ENCODE results near the gene SSBP3.

SSBP3 gene

DNA sequence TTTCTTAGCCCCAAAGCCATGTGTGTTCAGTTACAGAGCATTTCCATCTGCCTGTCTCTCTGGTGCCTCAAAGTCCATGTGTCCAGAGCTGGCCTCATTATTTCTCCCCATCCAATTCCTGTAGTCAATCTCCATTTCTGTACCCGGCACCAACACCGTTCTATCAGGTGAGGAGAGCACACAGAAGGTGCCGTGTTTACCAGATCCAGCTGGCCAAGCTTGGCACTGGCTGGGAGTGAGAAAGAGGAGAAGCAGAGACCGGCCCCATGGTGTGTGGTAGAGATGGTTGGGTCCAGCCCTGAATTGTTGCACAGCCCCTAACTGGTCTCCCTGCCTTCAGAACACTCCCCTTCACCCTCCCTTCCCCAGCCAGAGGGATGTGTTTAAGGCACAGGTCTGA lies 7.5 kb upstream of the SSBP3 start:
- no peak for DNase-seq (ENCODE audit: low read depth, low spot score)

DNA sequence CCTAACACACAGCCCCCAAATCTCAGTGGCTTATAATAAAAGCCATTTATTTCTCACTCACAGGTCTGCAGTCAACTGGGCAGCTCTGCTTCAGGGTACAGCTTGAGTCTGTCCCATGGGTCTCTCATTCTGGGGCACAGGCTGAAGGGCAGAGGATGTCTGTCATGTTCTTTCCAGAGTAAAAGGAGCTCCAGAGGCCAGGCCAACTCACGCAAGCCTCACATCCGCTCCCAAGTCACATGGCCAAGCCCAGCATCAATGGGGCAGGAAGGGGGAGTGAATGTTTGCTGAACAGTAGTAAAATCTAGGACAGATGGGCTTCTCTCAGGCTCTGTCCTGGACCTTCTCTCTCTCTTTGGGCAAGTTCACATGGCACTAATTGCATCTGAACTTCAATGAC lies 7.1 kb upstream of the SSBP3 start:
- H3K4me3 ChIP-seq (ENCODE audit: low read length) = peak overlapping the region; percentile 53
- peak; percentile 80 for DNase-seq (ENCODE audit: low read depth, low spot score)

More for the DNA sequence above, 7.5 kb upstream of the SSBP3 start:
- no peak overlapping the region for H3K4me3 ChIP-seq (ENCODE audit: low read length)

DNA sequence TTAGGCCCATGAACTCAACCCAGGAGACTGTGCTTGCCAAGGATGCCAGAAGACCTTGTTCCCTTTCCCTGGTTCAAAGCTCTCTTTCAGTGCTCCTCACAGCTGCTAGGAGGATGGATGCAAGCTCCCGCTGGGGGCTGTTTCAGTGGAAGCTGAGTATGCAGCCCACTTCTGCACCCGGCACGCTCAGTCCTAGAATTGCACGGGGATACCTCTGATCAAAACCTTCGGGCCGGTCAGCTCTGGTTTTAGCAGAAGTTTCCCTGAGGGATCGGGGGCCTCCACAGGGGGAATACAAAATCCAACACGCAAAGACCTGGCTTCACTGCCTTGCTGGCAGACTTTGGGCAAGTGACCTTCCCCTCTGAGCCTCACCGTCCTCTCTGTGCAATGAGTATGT lies 4.2 kb upstream of the SSBP3 start:
- no peak overlapping the region for H3K4me3 ChIP-seq (ENCODE audit: low read length)
- DNase-seq (ENCODE audit: low read depth, low spot score) = no peak

DNA sequence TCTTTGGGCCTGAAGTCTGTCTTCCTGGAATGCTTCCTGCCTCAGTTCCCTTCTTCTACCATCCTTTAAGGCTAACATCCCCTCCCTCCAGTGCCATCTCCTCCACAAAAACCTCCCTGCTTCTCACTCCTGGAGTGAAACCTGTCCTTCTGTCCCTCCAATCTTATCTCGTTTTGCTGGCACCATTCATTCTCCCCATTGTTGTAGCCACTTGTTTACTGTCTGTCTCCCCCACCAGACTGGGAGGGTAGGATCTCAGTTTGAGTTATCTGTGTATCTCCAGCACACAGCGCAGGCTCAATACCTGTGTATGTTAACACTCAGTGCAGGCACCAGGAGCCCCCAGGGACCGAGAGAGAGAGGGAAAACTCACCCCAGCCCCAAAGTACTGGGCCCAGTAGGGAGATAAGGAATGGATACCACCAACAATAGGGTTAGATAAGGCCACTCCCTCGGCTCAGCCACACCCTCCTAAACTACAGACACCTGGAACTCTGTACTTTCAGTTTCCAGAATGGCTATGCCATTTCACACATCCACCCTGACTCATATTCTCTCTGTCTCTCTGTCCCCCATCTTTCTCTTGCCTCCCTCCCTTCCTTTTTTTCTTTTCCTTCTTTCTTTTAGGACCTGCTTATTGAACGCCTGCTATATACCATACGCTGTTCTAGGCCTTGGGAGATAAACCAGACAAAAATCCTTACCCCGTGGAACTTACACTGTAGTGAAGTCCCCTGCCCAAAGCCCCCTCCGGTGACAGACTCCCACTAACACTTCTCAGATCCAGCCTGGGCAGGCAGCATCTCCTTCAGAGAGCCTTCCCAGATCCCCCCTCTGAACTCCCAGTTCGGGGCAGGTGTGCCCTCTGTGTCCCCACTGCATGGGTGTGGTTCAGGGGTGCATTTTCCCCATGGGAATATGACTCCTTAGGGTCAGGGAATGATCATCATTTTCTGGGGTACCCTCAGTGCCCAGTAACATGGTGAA lies 3.3 kb upstream of the SSBP3 start:
- peak overlapping the region; percentile 2 for H3K4me3 ChIP-seq (ENCODE audit: low read length)
- DNase-seq (ENCODE audit: low read depth, low spot score) = peak; percentile 72

DNA sequence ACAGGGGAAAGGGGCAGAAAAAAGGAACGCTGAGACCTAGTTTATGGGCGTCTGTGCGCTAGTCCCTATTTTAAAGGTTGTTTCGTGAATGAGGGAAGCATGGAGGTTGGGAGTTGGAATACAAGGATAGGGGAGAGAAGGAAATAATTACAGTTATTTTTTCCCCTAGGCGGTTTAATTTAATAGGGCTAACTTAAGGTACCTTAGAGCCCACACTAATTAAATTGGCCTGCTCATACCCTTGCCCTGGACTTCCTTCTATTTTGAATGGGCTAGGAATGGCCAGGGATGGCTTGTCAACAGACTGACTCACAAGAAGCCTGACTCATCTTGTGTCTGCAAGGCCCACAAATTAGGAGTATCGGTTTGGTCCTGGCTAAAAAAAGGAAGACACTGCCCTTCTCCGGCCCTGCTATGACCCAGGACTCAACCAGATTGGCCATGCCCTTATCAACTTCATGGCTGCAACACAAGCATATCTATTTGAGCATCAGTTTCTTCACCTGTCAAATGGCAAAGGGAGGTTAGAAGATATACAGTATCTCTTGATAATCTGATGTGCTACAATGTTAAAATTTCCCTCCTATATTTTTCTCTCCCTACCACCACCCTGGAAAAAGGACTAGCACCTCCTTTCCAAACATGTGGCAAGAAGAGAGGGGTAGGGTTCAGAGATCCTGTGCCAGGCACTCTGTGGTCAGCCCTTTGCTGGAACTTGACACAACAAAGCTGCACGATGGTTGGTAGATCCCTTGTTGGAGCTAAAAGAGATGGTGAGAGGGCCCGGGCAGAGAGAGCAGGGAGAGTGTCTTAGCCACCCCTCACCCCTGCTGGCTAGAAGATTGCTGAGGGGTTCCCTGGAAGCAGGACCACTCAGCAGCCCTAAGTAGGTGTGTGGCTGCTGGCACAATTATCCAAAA lies 2.2 kb upstream of the SSBP3 start:
- DNase-seq (ENCODE audit: low read depth, low spot score) = no peak
- H3K4me3 ChIP-seq (ENCODE audit: low read length) = no peak overlapping the region

DNA sequence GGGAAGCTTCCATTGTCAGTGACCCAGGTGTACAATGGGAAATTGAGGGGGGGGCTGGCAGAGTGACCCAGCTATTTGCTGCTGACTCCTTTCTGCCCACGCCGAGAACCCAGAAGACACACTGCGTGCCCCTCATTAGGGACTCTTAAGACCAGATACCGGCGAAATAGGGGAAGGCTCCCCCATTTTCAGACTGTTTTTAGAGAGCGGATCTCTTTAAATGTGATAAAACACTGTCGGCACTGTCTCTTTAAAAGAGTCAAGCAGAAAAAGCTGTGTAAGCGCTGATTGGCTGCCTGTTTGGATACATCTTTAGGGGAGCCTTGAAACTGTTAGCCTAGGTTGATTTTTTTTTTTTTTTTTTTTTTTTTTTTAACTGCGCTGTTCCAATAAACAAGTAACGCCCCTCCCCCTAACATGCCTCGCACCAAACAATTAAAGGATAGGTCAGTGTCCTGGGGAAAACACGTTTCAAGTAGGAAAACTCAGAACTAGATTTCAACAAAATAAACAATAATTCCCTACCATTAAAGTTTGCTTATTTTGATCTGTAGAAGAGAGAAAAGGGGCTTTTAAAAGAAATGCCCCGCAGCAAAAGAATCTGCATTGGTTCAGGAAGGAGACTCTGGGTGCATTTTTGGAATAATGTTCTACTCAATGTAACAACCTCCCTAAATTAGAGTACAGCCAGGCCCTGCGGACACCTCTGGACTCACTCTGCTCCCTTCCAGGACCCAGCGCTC lies 1.4 kb upstream of the SSBP3 start:
- H3K4me3 ChIP-seq (ENCODE audit: low read length) = peak overlapping the region; percentile 77

DNA sequence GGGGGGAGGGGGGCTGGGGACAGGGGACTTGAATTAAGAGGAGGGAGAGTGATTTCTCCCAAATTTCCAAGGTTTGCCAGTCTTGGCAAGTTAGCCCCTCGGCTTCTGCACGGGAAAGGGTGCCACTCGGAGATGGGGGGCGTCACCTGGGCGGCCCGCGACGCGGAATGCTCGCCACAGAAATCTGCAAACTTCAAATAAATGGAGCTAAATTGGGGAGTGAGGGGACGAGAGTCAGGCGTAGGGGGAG lies 885 bp upstream of the SSBP3 start:
- no peak for DNase-seq (ENCODE audit: low read depth, low spot score)
- peak overlapping the region; percentile 77 for H3K4me3 ChIP-seq (ENCODE audit: low read length)

More for the DNA sequence above, 1.4 kb upstream of the SSBP3 start:
- DNase-seq (ENCODE audit: low read depth, low spot score) = peak; percentile 97

DNA sequence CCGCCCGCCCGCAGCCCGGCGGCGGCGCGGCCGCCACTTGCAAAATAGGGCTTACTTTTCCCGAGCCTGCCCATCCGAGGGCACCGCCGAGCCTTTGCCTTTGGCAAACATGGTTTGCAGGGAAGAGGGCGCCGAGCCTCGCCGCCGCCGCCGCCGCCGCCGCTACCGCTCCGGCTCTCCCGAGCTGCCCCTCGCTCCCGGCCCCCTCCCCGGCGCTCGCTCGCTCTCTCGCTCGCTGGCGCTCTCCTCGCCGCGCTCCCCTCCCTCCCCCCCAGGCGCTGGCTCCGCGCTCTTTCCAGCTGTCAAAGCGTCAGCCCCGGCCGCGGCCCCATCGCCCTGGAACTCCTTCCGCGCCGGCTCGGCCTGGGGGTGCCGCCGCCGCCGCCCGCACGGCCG lies 298 bp downstream of the SSBP3 start:
- no peak for DNase-seq (ENCODE audit: low read depth, low spot score)
- peak overlapping the region; percentile 49 for H3K4me3 ChIP-seq (ENCODE audit: low read length)

DNA sequence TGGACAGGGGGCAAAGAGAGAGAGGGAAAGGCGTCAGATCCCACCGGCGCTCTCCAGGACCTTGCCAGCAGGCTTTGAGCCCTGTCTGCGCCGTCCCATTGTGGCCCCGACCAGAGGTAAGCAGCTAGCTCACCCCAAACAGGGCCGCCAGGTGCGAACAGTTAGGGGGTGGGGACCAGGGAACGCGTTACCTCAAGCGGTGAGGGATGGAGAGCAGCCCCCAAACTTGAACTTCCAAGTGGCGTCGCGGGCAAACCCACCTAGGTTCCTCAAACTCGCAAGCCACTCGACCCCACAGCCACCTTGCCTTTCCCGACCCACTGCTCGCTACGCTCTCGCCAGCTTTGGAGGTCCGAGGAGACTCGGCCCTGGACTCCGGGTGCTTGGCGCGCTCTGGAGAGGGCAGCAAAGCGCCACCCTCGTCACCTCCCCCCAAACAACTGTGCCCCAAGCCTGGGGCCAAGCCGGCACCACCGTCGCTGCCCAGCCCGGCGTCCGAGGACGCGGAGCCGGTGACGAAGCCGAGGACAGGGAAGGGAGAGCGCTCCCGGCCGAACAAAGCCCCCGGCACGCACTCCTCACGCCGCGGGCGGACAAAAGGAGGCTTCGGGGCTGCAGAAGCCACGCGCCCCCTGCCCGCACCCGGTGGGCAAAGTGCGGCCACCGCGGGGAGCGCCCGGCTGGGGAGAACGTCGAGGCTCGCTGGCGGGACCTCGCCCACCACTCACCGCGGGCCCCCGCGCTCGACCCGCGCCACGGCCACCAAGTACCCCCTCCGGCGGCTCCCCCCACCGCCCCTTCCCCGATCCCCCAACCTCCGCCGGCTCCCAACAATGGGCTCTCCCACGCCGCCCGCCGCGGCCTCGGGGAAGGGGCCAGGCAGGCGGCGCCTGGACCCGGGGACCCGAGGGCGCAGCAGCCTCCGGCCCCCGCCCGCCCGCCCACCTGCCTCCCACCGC lies 976 bp downstream of the SSBP3 start:
- DNase-seq (ENCODE audit: low read depth, low spot score) = no peak
- peak overlapping the region; percentile 49 for H3K4me3 ChIP-seq (ENCODE audit: low read length)

DNA sequence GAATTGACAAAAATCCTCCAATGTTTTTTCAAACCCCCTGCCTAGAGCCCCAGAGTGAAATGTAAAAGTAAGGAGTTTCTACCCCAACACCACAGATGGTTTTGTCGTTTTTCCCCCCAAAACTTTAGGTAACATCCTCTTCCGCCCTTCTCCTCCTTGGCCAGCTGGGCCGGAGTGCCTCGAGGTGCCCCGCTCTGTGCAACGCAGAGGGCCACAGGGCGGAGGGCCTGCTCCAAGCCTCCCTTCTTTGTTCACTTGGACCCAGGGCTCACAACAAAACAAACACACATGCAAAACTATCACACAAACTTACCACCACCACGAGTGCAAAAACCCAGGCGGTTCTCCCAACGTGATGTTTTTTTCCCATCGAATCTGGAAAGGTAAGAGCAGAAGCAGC lies 1.9 kb downstream of the SSBP3 start:
- H3K4me3 ChIP-seq (ENCODE audit: low read length) = no peak overlapping the region; the same call in 1 of the 2 replicates
- DNase-seq (ENCODE audit: low read depth, low spot score) = no peak

DNA sequence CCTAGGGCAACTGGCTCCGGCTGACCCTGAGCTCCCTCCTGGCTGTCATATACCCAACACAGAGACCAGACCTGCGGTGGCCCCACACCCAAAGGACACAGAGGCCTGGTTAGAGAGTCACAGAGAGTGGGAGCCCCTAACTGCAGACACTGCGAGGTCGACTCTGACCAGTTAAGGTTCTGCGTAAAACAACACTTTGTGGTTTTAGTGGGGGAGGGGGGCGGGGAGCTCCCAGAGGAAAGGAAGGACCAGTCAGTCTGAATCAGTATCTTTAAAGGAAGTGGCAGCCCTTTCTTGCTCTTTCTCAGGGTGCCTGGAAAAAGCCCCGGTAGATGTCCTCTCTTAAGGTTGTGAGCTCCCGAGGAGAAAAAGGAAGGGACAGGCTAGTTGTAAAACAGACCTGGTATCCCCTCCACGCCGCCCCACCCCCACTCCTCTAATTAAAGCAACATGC lies 2.4 kb downstream of the SSBP3 start:
- DNase-seq (ENCODE audit: low read depth, low spot score) = no peak
- no peak overlapping the region for H3K4me3 ChIP-seq (ENCODE audit: low read length)

DNA sequence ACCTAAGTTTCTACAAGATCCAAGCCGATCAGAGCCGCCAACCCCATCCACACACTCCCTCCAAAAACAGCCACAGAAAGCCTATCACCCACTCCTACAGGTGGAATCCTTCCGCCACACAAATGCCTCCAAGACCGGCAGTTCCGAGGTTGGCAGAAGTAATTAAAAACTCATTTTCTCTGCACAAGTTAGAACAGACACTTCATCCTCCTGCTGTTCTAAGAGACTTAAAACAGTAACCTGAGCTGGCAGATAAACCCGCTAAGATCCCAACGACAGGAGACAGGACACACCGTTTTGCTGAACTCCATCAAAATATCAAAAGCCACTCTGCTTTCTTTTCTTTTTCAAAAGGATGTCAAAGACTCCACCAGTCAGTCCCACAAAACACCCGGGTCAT lies 2.8 kb downstream of the SSBP3 start:
- no peak for DNase-seq (ENCODE audit: low read depth, low spot score)
- no peak overlapping the region for H3K4me3 ChIP-seq (ENCODE audit: low read length)

DNA sequence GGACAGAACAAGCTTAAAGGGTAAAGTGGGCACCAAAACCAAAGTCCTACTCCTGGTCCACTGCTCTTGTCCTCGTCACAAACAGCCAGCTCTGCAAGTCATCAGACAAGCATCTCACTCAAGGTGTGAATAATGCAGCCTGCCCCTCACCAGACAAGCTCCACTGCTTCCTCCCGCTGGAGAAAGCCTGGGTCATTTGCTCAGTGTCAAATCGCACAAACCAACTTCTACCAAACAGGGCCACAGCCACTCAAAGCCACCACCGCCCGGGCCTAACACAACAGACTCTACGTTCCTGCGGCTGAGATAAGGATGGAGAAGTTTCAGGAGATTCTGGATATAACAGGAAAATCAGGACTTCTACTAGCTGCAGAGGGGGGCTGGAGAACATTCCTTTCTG lies 3.3 kb downstream of the SSBP3 start:
- no peak overlapping the region for H3K4me3 ChIP-seq (ENCODE audit: low read length)
- DNase-seq (ENCODE audit: low read depth, low spot score) = no peak

DNA sequence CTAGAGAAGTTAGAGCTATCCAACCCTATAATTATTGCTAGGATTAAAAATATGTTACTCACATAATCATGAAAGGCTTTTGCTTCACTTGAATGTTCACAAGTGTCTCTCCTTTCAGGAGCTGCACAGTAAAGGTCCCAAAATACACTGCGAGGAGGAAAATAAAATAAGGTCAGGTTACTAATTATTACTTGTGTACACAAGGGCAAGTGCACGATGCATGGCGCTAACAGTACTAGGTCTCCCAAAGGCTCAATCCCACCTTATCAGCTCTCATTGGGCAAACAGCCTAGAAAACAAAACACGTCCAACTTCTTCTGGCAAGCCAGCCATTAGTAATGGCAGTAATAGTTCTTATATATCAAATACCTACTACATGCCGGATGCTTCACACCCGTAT lies 4.4 kb downstream of the SSBP3 start:
- no peak for DNase-seq (ENCODE audit: low read depth, low spot score)

DNA sequence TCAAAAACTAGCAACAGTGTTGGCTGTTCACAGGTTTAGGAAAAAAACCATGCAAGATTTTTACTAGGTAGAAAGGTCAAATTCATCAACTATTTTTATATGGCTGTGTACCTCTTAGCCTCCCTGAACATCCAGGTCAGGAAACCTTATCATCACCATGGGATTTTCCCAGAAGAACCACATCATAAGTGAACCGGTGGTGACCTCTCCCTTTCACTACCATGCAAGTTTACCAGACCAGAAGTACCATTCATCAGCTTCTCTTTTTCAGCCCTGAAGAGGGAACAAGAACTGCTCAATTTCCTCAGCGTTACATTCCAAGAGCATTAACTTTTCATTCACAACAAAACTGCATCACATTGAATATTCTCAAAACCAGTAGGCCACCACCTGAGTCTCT lies 5.9 kb downstream of the SSBP3 start:
- H3K4me3 ChIP-seq (ENCODE audit: low read length) = no peak overlapping the region
- no peak for DNase-seq (ENCODE audit: low read depth, low spot score)

More for the DNA sequence above, 4.4 kb downstream of the SSBP3 start:
- H3K4me3 ChIP-seq (ENCODE audit: low read length) = no peak overlapping the region

DNA sequence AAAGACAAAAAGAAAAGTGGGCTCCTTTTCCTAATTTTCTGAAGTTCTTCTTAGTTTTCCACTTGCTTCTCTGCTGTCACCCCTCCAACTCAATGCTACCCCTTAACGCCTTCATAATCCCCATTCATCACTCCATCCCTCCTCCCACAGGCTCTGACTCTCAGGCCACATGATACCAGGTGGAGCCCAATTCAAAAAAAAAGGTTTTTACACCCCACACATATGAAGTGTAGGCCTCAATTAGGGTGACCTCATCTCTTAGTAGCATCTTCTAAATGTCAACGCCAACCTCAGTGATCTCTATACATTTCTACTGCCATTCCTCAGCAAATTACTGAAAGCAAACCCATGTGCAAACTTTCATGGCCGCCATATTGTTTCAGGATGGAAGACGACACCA lies 6.4 kb downstream of the SSBP3 start:
- no peak for DNase-seq (ENCODE audit: low read depth, low spot score)
- no peak overlapping the region for H3K4me3 ChIP-seq (ENCODE audit: low read length)

DNA sequence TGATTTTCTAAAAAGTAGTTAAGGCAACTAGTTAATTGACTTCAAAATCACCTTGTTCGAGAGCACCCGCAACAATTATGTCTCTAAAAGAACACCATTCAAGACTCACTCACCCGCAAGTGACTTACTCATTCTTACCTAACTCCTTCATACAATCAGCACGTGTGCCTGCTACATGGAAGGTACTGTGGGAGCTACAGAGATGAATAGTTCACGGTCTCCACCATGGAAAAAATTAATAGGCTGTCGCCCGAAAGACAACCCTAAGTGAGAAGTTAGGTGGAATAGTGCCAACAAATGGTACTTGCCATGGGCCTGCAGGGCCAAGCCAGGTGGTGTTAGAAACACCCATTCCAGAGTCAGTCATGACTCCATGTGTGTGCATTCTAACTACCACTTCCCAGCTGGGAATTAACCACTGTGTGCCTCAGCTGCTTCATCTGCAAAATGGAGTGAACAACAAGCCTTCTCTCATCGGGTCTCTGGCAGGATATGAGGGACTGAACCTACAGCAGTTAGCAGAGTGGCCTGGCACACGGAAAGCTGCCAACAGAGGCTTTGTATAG lies 7.1 kb downstream of the SSBP3 start:
- no peak for DNase-seq (ENCODE audit: low read depth, low spot score)
- H3K4me3 ChIP-seq (ENCODE audit: low read length) = no peak overlapping the region

DNA sequence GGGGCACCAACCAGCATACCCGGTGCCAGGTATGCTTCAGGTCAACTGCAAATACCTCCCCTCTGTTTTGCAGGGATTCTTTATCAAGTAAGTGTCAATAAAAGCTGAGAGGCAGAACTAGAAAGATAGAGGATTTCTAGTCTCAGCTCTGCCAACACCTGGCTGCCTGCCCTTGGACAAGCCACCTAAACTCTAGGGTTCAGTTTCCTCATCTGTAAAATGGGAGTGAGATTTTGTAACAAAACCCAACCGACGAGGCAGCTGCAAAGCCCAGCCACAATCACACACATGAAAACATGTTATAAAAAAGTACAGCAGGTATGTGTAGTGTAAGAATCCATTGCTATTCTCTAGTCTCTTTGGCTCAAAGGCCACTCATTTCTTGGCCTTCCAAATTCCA lies 8.2 kb downstream of the SSBP3 start:
- no peak for DNase-seq (ENCODE audit: low read depth, low spot score)
- no peak overlapping the region for H3K4me3 ChIP-seq (ENCODE audit: low read length)

All from Jurkat, Clone E6-1 (cell line).